Esophagus muscularis mucosa (tissue), 3 donors: ENCODE data around the gene CDC14B.

ENCODE experiments used
- POLR2A ChIP-seq: fragments of 450-650 bp; IDR thresholded peaks from one replicate; pipeline ENCODE4 v1.6.1; 2017; ENCODE audit warnings: antibody characterized with exemption, moderate library complexity, mild to moderate bottlenecking, low read depth
- POLR2AphosphoS5 ChIP-seq, 2 donors: sonication (generic); formaldehyde crosslinking; IDR thresholded peaks; one replicate each; pipeline ENCODE4 v1.6.1; 2017; ENCODE audit warnings: antibody characterized with exemption in 2 of 2
- TF ChIP-seq, protein P1 (sequence below), 3 experiments: fragments of 200-600 bp in 2 of 3; fragments of 450-650 bp in 1 of 3; sonication (generic) in 2 of 3; IDR thresholded peaks; one replicate each; pipeline ENCODE4 v1.5.1; 2017 to 2019; ENCODE audit warnings: antibody characterized with exemption in 3 of 3, mild to moderate bottlenecking in 2 of 3, moderate library complexity in 1 of 3

DNA sequence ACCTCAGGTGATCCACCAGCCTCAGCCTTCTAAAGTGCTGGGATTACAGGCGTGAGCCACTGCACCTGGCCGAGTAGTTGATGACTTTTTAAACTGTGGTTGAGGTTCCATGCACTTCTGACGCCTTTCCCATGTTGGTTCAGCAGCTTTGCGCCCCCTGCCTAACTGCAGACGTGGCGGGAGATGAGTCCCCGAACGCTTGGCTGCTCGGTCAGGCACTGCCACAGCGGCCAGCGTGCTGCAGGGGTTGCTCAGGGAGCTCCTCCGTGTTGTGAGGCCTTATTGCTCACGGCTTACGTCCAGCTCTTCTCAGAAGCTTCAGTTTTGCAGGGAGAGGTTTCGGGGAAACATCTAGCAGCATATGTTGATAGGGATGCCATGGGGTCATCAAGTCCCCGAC, 134.4 kb downstream of the CDC14B start:
- TF ChIP-seq, protein P1, sequence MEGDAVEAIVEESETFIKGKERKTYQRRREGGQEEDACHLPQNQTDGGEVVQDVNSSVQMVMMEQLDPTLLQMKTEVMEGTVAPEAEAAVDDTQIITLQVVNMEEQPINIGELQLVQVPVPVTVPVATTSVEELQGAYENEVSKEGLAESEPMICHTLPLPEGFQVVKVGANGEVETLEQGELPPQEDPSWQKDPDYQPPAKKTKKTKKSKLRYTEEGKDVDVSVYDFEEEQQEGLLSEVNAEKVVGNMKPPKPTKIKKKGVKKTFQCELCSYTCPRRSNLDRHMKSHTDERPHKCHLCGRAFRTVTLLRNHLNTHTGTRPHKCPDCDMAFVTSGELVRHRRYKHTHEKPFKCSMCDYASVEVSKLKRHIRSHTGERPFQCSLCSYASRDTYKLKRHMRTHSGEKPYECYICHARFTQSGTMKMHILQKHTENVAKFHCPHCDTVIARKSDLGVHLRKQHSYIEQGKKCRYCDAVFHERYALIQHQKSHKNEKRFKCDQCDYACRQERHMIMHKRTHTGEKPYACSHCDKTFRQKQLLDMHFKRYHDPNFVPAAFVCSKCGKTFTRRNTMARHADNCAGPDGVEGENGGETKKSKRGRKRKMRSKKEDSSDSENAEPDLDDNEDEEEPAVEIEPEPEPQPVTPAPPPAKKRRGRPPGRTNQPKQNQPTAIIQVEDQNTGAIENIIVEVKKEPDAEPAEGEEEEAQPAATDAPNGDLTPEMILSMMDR (IDR thresholded peaks at IDR 0.05), result no peak
- TF ChIP-seq POLR2A (no peak), POLR2AphosphoS5 (IDR thresholded peaks at IDR 0.05) (no peak)
